ES-I3 (cell line): Measurements from ENCODE around the gene ZNF385B.

Source experiments
- H3K36me3 ChIP-seq: 2 replicates; pipeline ENCODE4 v1.6.1; 2013; ENCODE audit warnings: mild to moderate bottlenecking, low read length, control low read depth, moderate library complexity; ENCODE audit not compliant: insufficient read depth
- H3K4me1 ChIP-seq: 2 replicates; pipeline ENCODE4 v1.6.1; 2013; ENCODE audit warnings: mild to moderate bottlenecking, control low read depth, low read length; ENCODE audit not compliant: insufficient read depth
- H3K9ac ChIP-seq: 2 replicates; pipeline ENCODE4 v1.6.1; 2013; ENCODE audit warnings: low read depth, mild to moderate bottlenecking, low read length, moderate library complexity
- H3K9me3 ChIP-seq: 2 replicates; pipeline ENCODE4 v1.6.1; 2013; ENCODE audit warnings: mild to moderate bottlenecking, low read length, moderate library complexity; ENCODE audit not compliant: control insufficient read depth, insufficient read depth

ZNF385B gene

DNA sequence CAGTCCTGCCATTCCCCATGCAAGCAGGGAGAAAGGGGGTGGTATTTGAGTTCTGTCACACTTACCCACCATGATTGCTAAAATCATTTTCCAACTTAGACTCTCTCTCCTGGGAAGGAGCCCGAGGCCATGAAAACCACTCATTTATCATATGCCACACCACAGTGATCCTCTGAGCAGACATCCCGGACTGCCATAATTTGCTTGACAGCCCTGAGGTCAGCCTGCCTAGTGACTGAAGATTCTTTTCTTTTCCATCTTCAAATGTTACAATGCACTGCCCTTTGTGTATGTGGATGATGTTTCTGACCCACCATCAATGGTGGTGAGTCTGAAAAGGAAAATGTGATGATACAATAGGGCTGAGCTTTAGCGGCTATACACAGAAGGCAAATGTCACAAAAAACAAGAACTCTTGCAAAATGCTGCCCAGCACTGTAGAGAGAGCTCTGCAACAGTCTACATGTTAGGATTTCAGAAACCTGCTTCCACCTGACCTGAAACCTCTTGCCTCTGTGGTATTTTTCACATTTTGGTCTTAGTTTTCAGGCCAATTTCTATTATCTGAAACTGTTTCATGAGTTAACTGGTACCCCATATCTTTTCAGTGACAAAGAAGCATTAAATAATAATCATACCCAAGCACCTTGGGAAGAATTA is 272.8 kb downstream of the ZNF385B start:
- Histone ChIP-seq H3K36me3 (no peaks in the 10 kb centered on the region), H3K4me1 (no peaks in the 10 kb centered on the region), H3K9ac (no peak overlapping the region), H3K9me3 (no peaks in the 10 kb centered on the region)

DNA sequence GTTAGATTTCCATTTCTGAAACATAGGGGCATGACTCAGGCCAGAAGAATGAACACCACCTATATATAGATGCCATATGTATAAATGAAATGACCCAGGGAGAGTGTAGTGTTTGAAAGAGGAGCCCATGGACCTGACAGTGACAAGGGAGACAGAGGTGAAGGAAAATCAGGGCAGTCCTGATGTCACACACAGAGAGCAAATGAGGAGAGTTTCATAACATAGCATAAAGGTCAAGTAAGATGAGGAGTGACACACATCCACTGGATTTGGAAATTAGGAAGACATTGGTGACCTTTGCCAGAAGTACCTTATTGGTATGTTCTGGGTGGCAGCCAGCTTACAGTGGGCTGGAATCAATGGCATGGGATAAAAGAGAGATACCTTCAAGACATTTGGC is 276.7 kb downstream of the ZNF385B start:
- H3K9me3 ChIP-seq = no peaks in the 10 kb centered on the region

DNA sequence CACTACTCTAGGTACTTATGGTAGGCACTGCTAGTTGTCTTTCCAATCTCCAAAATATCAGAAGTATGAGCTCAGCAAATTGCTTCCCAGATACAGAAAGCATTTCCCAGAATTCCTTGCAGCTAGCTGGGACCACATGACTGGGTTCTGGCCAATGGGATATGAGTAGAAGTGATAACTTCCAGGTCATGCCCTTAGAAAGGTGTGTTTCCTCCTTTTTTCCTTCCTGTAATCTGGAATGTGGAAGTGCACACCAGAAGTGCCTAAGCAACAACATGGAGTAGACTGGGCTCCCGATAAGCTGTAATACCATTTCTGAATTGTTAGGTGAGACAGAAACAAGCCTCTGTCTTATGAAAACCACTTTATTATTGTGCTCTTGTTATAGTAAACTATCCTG is 279.8 kb downstream of the ZNF385B start:
- Histone ChIP-seq H3K9me3 (no peaks in the 10 kb centered on the region), H3K4me1 (no peaks in the 10 kb centered on the region), H3K36me3 (no peaks in the 10 kb centered on the region), H3K9ac (no peak overlapping the region)

More for the DNA sequence above, 276.7 kb downstream of the ZNF385B start:
- H3K4me1 ChIP-seq = no peaks in the 10 kb centered on the region
- no peaks in the 10 kb centered on the region for H3K36me3 ChIP-seq
- H3K9ac ChIP-seq = no peak overlapping the region

DNA sequence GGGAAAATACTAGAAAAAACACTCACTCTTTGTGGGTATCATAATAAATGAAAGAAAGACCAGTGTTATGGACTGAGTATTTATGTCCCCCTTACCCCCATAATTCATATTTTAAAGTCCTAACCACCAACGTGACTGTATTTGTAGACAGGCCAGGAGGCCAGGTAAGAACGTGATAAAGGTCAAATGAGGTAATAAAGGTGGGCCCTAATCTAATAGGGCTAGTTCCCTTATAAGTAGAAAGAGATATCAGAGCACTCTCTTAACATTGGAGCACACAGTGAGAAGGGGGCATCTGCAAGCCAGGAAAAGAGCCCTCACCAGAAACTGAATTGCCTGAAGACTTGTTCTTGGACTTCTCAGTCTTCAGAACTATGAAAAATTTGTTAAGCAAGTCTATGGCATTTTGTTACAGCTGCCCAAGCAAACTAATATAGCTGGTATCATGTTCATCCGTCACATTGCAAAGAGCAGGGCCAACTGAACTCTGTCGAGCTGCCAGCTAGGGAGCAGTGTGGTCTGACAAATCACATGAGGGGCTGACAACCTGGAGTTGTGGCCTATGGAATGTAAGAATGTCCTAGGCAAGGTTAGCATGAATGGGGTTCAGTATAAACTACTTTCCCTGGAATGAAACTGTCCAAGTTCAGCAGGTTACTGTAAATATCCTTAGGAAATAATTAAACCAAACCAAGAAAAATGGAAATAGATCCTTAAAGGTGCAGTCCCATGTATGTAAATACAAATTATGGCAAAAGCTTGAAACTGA is 280.9 kb downstream of the ZNF385B start:
- H3K4me1 ChIP-seq = no peaks in the 10 kb centered on the region
- no peaks in the 10 kb centered on the region for H3K9me3 ChIP-seq
- H3K36me3 ChIP-seq = no peaks in the 10 kb centered on the region
- H3K9ac ChIP-seq = no peak overlapping the region

DNA sequence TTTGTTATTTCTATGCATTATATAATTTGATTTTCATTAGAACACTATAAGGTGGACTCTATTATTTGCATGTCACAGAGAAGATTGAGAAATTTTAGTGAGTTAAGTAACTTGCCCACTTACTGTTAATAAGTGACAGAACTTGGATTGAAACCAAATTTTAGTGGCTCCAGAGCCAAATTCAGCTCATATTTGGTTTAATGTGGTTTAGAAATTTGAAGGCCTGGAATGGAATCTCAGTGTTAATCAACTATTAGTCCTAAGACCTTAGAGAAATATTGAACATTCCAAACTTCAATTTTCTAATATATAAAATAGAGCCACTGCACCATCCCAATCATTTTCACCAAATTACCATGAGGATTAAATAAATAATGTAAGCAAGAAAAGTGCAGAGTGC is 281.6 kb downstream of the ZNF385B start:
- H3K9ac ChIP-seq = no peak overlapping the region
- no peaks in the 10 kb centered on the region for H3K9me3 ChIP-seq
- H3K4me1 ChIP-seq = no peaks in the 10 kb centered on the region
- no peaks in the 10 kb centered on the region for H3K36me3 ChIP-seq

DNA sequence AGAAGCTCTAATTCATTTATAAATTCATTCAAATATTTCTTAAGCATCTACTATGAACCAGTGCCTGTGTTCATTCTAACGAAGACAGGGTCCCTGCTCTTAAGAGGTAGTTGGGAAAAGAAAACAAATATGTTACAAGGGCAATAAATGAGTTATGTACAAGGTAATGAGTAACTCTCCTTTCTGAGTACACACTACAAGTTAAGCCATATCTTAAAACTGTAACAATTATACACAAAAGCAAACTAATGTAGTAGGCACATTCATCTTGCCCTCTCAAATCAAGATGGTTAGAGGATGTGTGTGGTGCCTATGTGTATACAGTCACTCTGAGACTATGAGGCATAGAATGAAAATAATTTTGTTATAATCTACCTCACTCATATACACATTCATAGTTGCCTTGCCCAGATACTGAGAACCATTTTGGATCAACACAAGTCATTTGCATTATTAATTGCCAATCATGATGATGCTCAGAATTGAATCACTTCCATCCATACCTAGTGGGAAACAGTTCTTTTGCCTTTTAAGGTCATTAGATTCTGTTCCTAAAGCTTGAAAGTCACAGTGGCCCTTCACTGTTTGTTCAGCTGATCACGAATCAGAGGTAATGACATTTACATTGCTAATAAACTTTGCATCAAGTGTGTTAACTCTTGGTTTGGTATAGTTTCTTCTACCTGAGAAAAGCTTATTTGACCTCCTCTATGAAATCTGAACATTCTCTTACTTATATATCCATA is 283.1 kb downstream of the ZNF385B start:
- Histone ChIP-seq H3K9ac (no peak overlapping the region), H3K4me1 (no peaks in the 10 kb centered on the region)

DNA sequence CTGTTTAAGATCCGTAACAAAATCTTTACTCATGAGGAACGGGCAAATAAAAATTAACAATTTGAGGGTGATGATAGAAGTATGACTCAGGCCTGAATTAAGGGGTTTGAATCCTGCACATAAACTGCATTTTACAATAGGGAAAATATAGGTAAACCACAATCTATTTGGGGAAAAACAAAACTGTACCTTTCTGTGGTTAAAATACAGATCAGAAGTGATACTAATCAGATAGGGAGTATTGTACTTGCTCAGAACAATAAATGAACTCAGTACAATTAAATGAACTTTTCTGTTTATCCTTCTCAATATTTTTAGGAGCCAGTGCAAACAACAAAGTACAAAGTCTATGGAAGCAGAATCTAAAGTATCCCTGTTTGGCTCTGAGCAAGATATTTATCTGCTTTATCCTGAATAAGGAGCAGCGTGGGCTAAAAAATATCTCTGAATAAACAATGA is 287.3 kb downstream of the ZNF385B start:
- Histone ChIP-seq H3K36me3 (no peaks in the 10 kb centered on the region), H3K4me1 (no peaks in the 10 kb centered on the region), H3K9ac (no peak overlapping the region), H3K9me3 (no peaks in the 10 kb centered on the region)

More for the DNA sequence above, 283.1 kb downstream of the ZNF385B start:
- Histone ChIP-seq H3K9me3 (no peaks in the 10 kb centered on the region), H3K36me3 (no peaks in the 10 kb centered on the region)

DNA sequence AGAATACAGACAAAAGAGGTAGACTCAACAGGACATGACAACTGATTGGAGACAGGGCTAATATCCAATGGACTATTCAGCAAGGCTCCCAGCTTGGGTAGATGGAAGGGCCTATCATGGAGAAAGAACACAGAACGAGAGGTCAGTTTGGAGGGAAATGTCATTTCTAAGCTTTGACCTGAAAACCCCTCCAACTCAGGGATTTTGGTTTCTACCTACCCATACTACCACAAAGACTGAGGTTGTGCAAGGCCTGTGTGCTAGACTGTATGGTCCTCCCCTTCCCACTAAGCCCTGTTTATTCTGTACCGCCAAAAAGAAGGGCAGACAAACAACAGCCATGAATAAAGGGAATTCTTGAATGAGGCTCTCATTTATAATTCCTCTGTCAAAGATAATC is 288.9 kb downstream of the ZNF385B start:
- Histone ChIP-seq H3K9me3 (no peaks in the 10 kb centered on the region), H3K4me1 (no peaks in the 10 kb centered on the region), H3K9ac (no peak overlapping the region), H3K36me3 (no peaks in the 10 kb centered on the region)

DNA sequence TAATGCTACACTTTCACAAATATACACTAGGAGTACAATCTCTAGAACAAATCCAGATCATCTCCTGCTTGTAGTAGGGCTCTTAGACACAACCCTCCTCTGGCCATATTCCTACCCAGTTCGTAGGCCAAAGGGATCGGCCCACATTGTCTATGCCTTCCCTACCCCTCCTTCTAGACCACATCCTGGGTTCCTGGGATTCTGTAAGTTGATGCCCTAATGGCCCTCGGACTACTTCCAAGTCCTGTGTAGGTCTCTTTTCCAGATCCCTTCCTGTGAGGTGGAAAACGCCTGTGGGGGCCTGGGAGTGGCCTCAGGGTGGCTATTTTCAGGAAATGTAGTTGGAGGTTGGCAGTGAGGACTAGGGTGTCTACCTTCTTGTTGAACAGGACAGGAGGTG is 289.7 kb downstream of the ZNF385B start:
- Histone ChIP-seq H3K9ac (no peak overlapping the region), H3K9me3 (no peaks in the 10 kb centered on the region), H3K4me1 (no peaks in the 10 kb centered on the region), H3K36me3 (no peaks in the 10 kb centered on the region)

DNA sequence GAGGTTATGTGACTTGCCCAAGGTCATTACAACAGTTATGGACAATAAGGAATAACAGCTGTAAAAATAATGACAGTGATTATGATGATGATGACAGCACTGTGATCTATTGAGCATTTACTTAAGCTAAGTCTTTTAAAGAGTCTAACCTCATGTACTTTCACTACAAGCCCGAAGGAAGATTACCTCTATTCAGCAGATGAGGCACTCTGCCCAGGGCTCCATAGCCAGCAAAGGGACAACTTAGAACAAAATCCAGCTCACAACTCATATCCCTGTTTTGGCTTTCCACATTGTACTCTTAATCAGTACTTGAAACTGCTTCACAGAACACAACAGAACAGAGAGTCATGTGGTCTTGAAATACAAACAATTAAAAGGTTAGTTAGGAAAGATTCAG is 290.2 kb downstream of the ZNF385B start:
- H3K36me3 ChIP-seq = no peaks in the 10 kb centered on the region
- H3K4me1 ChIP-seq = no peaks in the 10 kb centered on the region
- H3K9me3 ChIP-seq = no peaks in the 10 kb centered on the region
- H3K9ac ChIP-seq = no peak overlapping the region

DNA sequence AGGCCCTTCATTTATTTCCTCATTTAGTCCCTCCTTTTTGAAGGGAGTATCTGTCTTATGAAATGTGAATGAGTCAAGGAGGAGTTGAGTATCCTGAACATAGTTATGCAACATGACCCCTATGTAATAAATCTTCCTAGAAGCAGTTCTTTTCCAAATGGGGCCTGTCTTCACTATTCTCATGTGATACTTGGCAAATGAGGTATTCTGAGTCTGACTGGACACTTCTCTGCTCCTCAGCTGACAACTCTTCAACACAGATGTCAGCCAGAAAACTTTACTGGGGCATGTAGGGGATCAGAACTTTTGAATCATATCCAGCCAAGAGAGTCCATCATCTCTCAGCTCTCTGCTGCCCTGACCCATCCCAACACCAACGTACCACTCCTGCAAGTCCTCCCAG is 291.6 kb downstream of the ZNF385B start:
- no peaks in the 10 kb centered on the region for H3K9me3 ChIP-seq
- no peaks in the 10 kb centered on the region for H3K4me1 ChIP-seq
- no peak overlapping the region for H3K9ac ChIP-seq
- H3K36me3 ChIP-seq = no peaks in the 10 kb centered on the region

DNA sequence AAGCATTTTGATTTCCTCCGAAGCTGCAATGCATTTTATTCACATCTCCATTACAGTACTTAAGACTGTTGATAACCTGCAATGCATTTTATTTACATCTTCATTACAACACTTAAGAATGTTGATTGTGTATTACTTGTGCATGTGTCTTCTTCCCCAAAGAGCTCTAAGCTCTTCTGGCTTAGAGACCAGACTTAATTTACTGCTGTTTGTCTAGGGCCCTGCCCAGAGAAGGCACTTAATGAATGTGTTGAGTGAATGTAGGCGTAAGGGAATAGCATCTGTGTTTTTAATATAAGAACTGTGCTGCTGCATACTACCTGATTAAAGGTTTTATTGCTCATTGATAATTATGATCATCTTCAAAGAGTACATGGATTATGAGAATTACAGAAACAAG is 295.6 kb downstream of the ZNF385B start:
- Histone ChIP-seq H3K4me1 (no peaks in the 10 kb centered on the region; the same call in 1 of the 2 replicates), H3K36me3 (no peaks in the 10 kb centered on the region), H3K9ac (no peak overlapping the region), H3K9me3 (no peaks in the 10 kb centered on the region)

DNA sequence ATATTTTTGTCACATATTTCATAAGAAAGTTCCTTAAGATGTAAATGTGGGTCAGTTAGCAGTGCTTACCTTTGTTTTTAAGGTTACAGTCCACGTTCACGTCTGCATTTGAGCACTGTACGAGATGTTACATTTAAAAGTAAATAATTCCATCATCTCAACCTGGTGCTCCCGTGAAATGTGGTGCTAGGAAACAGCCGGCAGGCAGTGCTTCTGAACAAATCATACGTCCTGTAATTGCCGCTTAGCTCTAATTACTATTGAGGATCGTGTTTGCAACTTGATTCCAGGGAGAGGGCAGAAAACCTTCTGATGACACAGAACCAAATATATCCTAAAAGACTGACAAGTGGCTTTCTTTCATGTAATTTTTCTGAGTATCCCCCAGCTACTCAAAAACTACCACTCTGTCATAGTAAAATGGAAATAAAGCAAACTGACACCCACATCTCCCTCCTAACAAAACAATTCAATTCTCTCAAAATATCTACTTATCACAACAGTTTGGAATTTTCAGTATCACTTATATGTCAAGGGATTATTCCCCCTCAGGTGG is 299.0 kb downstream of the ZNF385B start:
- Histone ChIP-seq H3K36me3 (no peaks in the 10 kb centered on the region), H3K9ac (no peak overlapping the region), H3K9me3 (no peaks in the 10 kb centered on the region), H3K4me1 (no peaks in the 10 kb centered on the region; the same call in 1 of the 2 replicates)

DNA sequence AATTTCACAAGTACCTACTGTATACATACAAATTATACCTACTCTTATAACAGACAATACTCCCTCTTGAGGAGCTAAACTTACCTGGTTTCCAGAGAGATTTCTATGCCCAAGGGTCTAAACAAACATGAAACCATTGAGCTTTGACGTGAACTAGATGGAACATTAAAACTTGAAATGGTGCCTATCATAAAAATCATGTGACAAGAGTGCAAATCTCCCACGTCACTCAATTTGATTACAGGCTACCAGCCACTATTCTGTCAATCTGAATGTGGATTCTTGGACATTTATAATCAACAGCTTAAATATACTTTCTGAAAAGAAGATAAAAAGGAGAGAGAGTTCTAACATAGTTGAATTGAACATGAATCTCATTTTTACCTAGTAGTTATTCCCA is 299.7 kb downstream of the ZNF385B start:
- H3K9me3 ChIP-seq = no peaks in the 10 kb centered on the region
- no peak overlapping the region for H3K9ac ChIP-seq
- no peaks in the 10 kb centered on the region for H3K36me3 ChIP-seq
- no peaks in the 10 kb centered on the region; the same call in 1 of the 2 replicates for H3K4me1 ChIP-seq
